Frontal cortex (tissue), 4 donors: ENCODE data around the gene COG8. TPM values are rescaled to one million over a fixed set of nuclear protein-coding genes. Genes with fewer than 3 reads are reported as not detected.

Experiments used
- DNase-seq, 2 donors: peaks; one replicate each; pipeline ENCODE4 v3.0.0; 2012; ENCODE audit warnings: low spot score in 2 of 2
- FAIRE-seq: peaks from 2 replicates; lab custom pipeline; 2012; peaks lifted over from hg19 to GRCh38; lab: Jason Lieb, UNC
- total RNA-seq: library from RNA; depleted of rRNA; stranded (reverse); fragments of >200 nt; gene quantifications from one replicate; pipeline ENCODE4 v1.2.3, GENCODE V29; 2014
- donor health status: control.
- donor health status: control.
- donor health status: control.

The COG8 gene
- total RNA-seq, 1 donor from 2014 or later = 41.6 TPM

DNA sequence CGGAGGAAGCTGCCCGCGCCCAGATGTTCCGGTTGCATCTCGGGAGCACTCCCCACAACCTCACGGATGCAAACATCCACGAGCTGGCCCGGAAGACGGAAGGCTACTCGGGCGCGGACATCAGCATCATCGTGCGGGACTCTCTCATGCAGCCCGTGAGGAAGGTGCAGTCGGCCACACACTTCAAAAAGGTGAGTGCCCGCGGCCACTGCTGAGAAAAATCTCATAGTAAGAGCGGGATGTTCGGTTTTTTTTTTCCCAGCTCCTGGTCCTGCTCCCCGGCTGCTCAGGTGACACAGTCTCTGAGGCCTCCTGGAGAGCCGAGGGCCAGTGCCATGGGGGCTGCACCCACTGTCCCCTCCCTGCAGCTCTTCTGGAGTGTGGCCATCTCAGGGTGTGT, 18.3 kb downstream of the COG8 start:
- FAIRE-seq (no peak), DNase-seq (no peak)

DNA sequence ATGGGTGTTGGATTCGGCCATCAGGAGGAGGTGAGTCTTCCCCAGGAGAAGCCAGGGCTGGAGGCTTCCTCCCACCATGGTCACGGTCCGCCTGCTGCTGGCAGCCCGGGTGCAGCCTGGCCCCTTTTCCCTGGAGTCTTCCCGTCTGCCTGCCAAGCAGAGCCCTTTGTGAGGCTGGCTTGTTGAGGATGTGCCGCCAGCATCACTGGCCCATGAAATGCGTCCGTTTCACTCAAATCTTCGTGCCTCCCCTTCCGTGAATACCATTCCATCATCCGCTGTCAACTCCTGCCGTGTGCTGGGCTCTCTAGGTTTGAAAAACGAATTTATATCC, 18.7 kb downstream of the COG8 start:
- DNase-seq = no peak
- no peak for FAIRE-seq

DNA sequence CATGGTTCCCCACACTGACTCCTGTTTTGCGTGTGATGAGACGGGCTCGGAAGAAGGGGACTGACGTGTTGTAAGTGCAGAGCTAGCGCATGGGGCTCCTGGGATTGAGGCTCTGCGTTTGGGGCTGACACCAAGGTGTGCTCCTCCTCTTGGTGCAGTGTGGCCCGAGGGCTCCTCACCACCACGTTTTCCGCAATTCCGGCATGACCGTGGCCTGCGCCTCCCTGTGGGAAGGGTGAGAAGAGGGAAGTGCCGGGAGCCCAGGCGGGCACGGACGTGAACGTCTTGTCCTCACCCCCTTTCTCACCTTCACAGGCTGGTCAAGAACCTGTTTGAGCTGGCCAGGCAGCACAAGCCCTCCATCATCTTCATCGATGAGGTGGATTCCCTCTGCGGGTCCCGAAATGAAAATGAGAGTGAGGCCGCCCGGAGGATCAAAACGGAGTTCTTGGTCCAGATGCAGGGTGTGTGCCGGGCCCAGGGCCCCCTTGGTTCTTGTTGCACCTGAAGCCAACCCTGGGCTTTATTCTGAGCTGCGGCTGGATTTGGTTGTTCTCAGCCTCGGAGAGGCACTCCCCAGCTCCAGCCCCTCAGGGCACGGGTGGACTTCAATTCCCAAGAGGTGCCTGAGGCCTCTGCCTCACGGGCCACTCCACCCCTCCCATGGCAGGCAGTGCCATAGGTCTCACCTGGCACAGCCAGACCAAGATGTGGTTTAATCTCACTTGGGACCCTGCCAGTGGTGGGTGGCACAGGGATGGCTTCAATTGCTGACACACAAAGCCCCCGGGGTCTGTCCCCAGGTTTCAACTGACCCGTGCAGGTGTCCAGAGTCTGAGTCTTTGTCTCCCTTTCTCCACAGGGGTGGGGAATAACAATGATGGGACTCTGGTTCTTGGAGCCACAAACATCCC, 19.3 kb downstream of the COG8 start:
- FAIRE-seq (no peak), DNase-seq (no peak)

DNA sequence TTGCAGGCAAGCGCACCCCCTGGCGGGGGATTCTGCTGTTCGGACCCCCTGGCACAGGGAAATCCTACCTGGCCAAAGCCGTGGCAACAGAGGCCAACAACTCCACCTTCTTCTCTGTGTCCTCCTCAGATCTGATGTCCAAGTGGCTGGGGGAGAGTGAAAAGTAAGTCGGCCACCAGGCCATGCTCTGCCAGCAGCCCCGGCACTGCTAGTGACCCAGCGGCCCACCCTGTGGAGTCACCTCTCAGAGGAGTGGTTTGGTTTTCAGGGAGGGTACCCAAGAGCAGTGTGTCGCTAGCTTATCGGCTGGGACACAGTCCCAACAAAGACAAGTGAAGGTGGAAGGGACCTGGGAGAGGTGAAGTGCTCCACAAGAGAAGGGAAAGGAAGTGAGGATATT, 20.0 kb downstream of the COG8 start:
- no peak for DNase-seq
- FAIRE-seq = no peak

DNA sequence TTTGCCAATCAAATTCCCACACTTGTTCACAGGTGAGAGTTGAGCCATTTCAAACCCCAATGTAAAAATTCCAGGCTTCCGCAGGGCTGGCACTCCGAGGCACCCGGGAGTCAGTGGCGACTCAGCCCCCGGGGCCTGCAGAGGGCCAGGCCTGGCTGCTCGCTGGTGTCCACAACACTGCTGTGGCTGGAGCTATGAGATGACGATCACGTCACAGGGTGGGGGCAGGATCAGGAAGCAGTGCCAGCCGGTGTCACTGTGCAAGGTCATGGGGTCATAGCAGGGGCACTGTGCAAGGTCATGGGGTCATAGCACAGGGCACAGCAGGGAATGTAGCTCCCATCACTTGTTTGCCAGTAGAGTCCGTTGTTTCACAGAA, 20.5 kb downstream of the COG8 start:
- FAIRE-seq (no peak), DNase-seq (no peak)

DNA sequence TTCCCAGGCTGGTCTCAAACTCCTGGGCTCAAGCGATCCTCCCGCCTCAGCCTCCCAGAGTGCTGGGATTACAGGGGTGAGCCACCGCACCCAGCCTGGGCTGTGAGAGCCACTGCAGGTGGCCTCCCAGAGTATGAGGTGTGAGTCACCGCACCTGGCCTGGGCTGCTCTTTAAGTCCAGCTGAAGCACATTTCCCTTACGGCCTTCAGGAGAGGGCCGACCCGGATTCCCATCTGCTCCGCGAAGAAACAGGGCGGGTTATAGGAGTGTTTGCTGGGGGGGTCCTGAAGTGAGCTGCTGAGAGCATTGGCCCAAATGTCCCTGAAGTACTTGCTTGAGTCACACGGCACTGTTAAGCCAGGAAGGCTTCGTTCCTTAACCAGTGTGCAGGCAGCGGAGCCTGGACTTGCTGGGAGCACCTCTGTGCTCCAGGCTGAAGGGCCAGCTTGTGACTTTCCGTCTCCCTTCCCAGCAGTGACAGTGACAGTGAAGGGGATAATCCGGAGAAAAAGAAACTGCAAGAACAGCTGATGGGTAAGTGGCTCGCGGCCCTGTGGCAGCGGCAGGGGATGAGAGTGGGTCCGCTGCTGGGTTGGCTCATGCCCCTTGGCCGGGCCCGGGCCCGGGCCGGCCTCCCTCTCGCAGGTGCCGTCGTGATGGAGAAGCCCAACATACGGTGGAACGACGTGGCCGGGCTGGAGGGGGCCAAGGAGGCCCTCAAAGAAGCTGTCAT, 21.0 kb downstream of the COG8 start:
- no peak for FAIRE-seq
- no peak for DNase-seq

DNA sequence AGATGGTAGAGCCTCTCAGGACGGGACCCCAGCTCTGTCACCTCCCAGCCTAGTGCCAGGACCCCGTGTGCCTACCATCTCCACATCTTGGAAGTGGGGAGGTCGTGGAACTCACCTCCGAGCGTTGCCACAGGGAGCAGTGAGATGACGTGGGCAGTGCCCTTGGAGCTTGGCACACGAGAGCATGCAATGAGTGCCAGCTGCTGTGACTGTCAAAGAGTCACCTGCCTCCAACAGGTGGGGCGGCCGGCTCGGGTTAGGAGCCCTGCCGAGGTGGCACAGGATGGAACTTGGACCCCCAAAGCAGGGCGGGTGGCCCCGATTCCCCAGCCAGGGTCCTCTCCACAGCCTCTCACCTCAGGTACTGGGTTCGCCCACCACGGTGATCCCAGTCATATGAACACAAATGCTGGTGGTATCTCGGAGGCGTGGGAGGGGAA, 22.7 kb downstream of the COG8 start:
- DNase-seq (no peak), FAIRE-seq (no peak)

DNA sequence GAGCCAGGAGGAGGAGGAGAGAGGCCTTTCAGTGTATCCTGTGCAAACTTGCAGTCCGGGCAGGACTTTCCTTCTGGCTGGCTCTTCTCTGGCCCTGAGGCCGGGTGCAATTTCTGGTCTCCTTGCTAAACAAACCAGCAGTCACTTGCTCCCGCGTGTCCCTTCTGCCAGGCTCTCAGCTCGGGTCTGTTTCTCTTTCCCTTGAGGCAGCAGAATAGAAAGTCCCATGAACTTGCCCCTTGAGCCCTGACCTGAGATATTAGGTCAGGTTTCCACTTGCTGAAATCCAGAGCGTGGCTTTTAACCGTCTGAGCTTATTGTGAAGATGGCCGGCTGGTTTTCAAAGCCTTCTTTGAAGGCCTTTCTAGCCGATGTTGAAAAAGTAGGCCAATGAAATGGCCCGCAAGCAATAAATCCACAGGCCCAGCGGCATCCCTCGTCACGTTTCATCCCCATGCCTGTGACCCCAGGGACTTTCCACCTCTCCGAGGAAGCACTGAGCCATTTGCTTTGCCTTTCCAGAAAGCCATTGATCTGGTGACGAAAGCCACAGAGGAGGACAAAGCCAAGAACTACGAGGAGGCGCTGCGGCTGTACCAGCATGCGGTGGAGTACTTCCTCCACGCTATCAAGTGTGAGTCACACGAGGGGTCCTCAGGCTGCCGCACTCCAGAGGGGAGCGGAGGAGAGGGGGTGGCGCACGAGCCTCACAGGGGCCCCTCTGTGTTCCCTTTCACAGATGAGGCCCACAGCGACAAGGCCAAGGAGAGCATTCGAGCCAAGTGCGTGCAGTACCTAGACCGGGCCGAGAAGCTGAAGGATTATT, 23.7 kb downstream of the COG8 start:
- FAIRE-seq = no peak
- peak in 1 of 2 donors; percentile 15 for DNase-seq

DNA sequence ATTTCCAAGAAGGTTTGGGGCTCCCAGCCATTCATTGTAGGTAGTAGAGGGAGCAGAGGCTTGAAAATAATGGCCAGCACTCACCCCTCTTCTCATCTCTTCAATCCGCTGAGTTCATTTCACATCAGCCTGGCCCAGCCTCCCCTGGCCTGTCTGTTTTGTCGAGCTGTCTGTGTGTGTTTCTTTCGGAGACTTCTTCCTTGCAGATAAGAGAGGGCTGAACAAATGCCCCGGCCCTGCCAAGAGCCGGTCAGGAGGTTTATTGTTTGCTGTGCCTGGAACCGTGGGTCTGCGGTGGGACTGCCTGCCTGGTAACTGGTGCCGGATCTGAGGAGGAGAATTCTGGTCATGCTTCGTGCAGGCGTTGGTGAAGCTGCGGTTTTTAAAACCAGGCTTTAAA, 24.8 kb downstream of the COG8 start:
- FAIRE-seq (no peak), DNase-seq (no peak)

DNA sequence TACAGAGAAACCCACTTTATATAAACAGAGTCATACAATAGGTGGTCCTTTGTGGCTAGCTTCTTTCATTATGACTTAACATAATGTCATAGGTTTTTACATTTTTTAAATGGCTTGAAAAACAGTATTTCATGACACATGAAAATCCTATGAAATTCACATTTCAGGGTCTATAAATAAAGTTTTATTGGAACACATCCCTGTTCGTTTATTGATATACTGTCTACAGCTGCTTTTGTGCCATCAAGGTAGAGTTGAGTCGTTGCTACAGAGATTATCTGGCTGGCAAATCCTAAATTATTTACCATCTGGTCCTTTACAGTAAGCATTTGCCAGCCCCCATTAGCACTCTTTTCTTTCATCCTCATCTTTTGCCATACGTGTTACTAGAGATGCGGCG, 25.9 kb downstream of the COG8 start:
- no peak for DNase-seq
- FAIRE-seq = no peak

DNA sequence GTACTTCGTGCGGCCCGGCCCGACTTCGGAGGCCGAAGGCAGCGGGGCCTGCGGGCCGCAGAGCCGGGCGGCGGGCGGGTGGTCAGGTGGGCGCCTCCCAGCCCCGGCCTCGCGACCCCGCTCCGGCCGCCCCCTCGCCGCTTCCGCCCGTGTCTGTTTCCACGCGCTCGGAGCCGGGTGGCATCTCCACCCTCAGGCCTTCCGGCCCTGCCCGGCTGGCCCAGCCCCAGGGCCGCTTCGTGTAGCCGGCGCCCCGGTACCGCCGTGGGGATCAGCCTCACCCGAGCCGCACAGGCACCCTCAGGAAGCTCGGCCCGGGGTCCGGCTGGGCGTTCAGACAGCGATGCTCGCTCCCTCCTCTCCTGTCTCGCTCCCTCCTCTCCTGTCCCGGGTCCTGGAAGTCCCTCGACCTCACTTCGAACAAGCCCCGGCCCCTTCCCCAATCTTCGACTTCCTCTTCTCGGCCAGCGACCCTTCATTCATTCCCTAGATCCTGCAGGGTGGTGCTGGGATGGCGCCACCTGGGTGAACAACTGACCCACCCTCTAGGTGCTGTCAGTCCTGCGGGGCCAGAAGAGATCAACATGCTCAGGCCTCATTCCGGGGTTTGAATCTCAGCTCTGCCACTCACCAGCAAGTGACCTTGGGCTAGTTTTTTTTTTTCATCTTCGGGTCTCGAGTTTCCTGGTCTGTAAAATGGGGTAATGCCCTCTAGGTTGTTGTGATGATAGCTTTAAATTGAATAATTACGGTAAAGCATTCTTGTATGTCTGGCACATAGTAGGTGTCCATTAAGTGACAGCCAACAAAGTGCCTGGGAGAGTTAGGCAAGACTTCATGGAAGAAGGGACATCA, 27.6 kb downstream of the COG8 start:
- FAIRE-seq (no peak), DNase-seq (no peak)

DNA sequence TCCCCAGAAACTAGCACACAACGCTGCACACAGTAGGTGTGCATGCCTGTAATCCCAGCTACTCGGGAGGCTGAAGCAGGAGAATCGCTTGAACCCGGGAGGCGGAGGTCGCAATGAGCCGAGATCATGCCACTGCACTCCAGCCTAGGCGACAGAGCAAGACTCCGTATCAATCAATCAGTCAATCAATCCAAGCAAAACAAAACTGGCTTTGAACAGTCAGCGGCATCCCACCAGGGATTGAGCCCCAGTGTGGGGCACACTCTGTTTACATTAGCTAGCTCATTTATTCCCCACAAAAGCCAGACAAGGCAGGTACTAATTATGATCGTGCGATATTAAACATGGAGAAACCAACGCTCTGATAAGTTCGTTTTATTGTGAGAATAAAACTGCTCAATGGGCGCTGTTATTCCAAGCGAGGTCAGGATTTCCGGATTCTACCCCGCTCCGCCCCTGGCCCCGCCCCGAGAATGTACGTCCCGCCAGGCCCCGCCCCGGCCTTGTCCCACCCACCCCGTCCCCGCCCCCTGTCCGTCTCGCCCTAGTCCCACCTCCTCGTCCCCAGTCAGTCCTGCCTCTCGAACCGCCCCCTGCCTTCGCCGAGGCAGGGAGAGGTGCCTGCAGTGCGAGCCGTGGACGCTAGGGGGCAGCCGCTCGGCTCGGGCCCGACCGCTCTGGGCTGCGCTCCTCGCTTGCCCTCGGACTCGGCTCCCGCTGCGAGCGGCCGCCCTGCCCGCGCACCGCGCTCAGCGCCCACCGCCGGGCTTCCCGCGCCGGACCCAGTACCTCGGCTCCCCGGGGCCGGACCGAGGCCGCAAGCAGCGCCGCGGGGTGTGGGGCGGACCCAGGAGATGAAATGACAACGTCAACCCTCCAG, 28.5 kb downstream of the COG8 start, which contains the start of gene VPS4A:
Gene VPS4A (plus strand): TSS at position 698 of the 880 bp plus-strand sequence. CDS start 162 bp downstream, at position 860.
- FAIRE-seq = no peak
- DNase-seq = peak; percentile 97 to 99

DNA sequence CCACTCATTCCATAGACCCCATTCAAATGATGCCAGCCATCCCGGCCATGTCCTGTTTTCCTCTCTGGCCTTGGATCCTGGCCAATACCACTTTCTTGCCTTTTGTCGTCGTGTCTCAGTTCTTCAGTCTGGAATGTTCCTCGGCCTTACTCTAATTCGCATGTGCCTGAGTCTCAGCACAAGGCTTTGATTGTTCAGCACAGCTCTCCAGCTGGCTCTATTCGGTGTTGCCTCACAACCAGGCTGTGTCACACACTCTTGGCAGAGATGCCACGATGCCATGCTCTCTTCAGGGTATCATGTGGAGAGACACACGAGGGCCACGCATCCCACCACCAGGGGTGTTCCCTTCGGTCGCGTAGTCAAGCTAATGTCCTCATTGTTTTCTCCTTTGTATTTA, 30.0 kb downstream of the COG8 start:
- FAIRE-seq (no peak), DNase-seq (peak; percentile 36 to 42)

DNA sequence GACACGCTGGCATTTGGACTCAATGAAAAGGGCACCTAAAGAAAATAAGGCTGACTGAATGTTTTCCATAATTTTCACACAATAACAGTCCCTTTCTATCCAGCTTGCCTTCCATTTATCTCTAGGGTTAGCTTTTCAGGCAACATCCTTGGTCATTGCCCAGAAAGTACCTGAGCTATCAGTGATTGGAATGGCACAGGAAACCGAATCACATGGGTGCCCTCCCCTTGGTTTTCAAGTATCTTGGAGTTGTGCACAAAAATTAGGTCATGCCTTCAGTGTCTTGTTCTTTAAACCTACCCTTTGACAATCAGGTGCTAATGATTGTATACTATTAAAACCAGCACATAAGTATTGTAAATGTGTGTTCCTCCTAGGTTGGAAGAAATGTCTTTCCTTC, 31.5 kb downstream of the COG8 start:
- FAIRE-seq (no peak), DNase-seq (no peak)

DNA sequence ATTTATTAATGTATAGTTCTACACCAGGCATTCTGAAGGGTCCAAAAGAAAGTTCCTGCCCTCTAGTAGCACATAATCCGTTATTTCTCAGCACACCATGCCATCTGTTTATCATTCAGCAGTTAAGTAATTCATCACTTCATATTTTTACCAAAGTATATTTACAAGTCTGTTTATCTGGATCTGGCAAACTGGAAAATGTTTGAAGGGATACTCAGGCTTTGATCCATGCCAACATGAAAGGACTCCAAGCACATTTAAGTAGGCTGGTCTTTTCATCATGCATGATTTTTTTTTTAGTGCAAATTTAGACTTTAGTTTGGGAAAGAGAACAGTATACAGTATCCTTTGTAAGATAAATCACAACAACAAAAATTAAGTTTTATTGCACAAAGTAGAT, 32.3 kb downstream of the COG8 start:
- DNase-seq = no peak
- FAIRE-seq = no peak

DNA sequence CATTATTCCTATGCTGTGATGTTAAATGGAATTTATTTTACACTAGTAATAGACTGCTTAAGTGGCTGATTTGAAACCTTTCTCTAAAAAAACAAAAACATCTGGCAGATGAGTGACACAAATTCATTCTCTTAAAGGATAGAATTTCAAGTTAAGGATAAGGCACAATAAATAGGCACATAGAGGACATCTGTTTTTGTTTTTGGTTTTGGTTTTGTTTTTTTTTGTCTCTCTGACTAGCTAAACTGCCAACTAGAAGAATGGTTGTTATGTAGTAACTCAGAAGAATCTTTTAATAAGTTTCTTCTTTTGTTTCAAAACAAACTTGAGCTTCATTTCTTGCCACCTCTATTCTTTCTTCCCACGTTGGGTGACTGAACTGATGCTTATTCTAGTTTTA, 33.3 kb downstream of the COG8 start:
- no peak for FAIRE-seq
- no peak for DNase-seq

DNA sequence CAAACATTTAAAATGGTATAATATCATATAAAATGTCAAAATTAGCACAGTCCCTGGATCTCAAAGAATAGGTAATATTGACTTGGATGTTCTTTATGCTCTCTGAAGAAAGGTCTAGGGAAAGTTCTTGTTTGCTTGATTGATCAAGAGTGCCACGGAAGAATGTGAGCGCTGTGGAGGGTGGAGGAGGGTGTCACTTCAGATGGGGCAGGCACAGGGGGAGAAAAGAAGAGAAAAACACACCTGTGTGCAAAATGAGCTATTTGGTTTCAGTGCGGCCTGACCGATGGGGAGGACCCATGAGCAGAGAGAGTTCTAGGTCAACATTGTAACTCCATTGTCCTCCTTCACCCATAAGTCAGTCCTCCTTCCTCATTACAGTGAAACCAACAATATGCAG, 37.1 kb downstream of the COG8 start:
- DNase-seq (no peak), FAIRE-seq (no peak)

DNA sequence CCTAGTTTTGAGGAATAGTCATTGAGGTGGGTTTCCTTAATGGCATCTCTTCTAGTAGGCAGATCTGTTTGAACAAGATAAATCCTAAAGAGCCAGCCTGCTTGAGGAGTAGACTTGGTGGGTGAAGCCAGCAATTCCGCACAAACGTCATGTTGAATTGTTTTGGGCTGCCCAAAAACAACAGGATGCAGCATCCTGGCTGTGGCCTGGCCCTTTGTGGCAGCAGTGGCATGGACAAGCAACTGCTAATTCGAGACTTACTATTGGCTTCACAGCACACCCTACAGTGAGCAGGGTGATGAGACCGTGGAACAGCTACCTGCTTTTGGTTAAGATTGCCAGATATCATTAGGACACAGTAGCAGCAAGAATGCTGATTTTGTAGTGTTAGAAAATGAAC, 37.5 kb downstream of the COG8 start:
- DNase-seq = no peak
- no peak for FAIRE-seq

DNA sequence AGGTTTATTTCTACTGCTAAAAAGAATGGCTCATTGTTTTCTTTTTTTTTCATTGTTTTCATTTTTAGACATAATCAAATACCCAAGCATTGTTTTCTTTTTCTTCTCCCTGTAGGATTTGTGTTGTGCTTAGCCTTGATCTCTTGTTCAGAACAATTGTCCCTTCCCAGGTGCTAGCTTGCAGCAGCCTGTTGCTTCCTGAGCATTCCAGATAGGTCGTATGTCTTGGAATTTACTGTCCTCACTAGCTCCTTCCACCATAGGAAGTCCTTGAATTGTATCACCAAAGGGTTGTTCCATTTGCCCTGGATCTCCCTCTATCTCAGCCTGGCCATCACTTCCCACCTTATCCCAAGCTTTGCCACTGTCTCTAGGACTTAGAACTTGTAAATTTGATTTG, 38.2 kb downstream of the COG8 start:
- DNase-seq = no peak
- FAIRE-seq = no peak
